K562 (cell line): ENCODE measurements around the gene P3H1. TPM values are rescaled to one million over a fixed set of nuclear protein-coding genes. Genes with fewer than 3 reads are reported as not detected.

Experiments
- ATAC-seq: fragments of 200-7000 bp; cut with Tn5 transposase; 3 replicates; pipeline ENCODE4 v1.9.1; 2020; ENCODE audit warnings: moderate library complexity
- BruUV-seq: library from RNA; stranded (reverse); fragments of 400-500 nt; replicated peaks from 2 replicates; lab custom pipeline; 2021; lab: Mats Ljungman, UMichigan
- CTCF ChIA-PET: fragments of 300-600 bp; formaldehyde crosslinking; extraction: SDS; loops from one replicate; lab custom pipeline; 2021; ENCODE audit warnings: low intra/inter-chr PET ratio; lab: Yijun Ruan, JAX
- POLR2A ChIA-PET: fragments of 300-600, 350-650 bp; sonication (Branson Sonifier 250); formaldehyde crosslinking; extraction: SDS; loops from one replicate; lab custom pipeline; 2021; ENCODE audit warnings: antibody characterized with exemption, inconsistent platforms; lab: Yijun Ruan, JAX
- DNase-seq, 4 experiments: peaks; one replicate each; pipeline versions ENCODE4 v3.0.0 to v3.0.0-alpha.2; 2011 to 2018; ENCODE audit warnings: low spot score in 3 of 4, mixed read lengths in 3 of 4; ENCODE audit errors: extremely low read depth in 1 of 4
- FAIRE-seq: peaks from 2 replicates; lab custom pipeline; 2011; peaks lifted over from hg19 to GRCh38; lab: Jason Lieb, UNC
- H2AFZ ChIP-seq: 2 replicates; pipeline ENCODE4 v1.6.0; 2011; ENCODE audit warnings: low read depth, low read length, control low read depth, inconsistent platforms
- H3K27ac ChIP-seq: fragments of 200-600 bp; 3 replicates; pipeline ENCODE4 v1.8.0; 2011; ENCODE audit warnings: low read depth, mild to moderate bottlenecking, control low read depth, inconsistent platforms, low read length, moderate library complexity, mixed read lengths; ENCODE audit errors: extremely low read depth
- H3K27me3 ChIP-seq, 2 experiments: fragments of 300-600 bp in 1 of 2; 2 replicates in 1 of 2; 3 replicates in 1 of 2; pipeline versions ENCODE4 v1.6.0 to v1.8.0; 2011; ENCODE audit warnings: inconsistent platforms in 2 of 2, low read length in 2 of 2, mild to moderate bottlenecking in 1 of 2, mixed read lengths in 1 of 2, moderate library complexity in 1 of 2; ENCODE audit not compliant: control insufficient read depth in 2 of 2, insufficient read depth in 2 of 2
- H3K36me3 ChIP-seq: fragments of 300-600 bp; 3 replicates; pipeline ENCODE4 v1.8.0; 2011; ENCODE audit warnings: mild to moderate bottlenecking, low read length, inconsistent platforms; ENCODE audit not compliant: control insufficient read depth, insufficient read depth
- H3K4me1 ChIP-seq, 2 experiments: fragments of 200-600 bp in 1 of 2; replicated peaks in 1 of 2; 2 replicates in 1 of 2; 3 replicates in 1 of 2; pipeline versions ENCODE4 v1.5.1 to v1.8.0; 2011; ENCODE audit warnings: inconsistent platforms in 2 of 2, low read length in 2 of 2, mild to moderate bottlenecking in 1 of 2, mixed read lengths in 1 of 2, moderate library complexity in 1 of 2; ENCODE audit not compliant: control insufficient read depth in 2 of 2, insufficient read depth in 2 of 2
- H3K4me2 ChIP-seq: 2 replicates; pipeline ENCODE4 v1.6.1; 2011; ENCODE audit warnings: low read length, control low read depth, inconsistent platforms, mixed read lengths; ENCODE audit not compliant: insufficient read depth
- H3K4me3 ChIP-seq: fragments of 200-600 bp; sonication (generic), shearing (Covaris generic); 2 replicates; pipeline ENCODE4 v1.5.1; 2016; ENCODE audit warnings: control low read depth, inconsistent platforms
- H3K79me2 ChIP-seq: fragments of 200-600 bp; 3 replicates; pipeline ENCODE4 v1.8.0; 2011; ENCODE audit warnings: low read length, inconsistent platforms; ENCODE audit not compliant: control insufficient read depth, insufficient read depth
- H3K9ac ChIP-seq, 2 experiments: 2 replicates each; pipeline versions ENCODE4 v1.6.0 to v1.6.1; 2011; ENCODE audit warnings: low read depth in 2 of 2, low read length in 2 of 2, control low read depth in 1 of 2, inconsistent platforms in 1 of 2, mild to moderate bottlenecking in 1 of 2, mixed read lengths in 1 of 2; ENCODE audit not compliant: insufficient read depth in 1 of 2
- H3K9me1 ChIP-seq: one replicate; pipeline ENCODE4 v1.6.0; 2011; ENCODE audit warnings: inconsistent platforms, mild to moderate bottlenecking, low read length, moderate library complexity; ENCODE audit not compliant: control insufficient read depth, insufficient read depth
- H3K9me3 ChIP-seq: replicated peaks from 2 replicates; pipeline ENCODE4 v1.5.1; 2011; ENCODE audit warnings: low read depth, low read length, inconsistent platforms; ENCODE audit not compliant: control insufficient read depth, insufficient read depth
- H4K20me1 ChIP-seq: replicated peaks from 2 replicates; pipeline ENCODE4 v1.6.1; 2011; ENCODE audit warnings: low read length, inconsistent platforms, mixed read lengths; ENCODE audit not compliant: control insufficient read depth, insufficient read depth
- ETS2 ChIP-seq: IDR thresholded peaks from 2 replicates; pipeline ENCODE4 v1.6.1; 2016; ENCODE audit warnings: borderline replicate concordance, missing genetic modification characterization, mild to moderate bottlenecking, moderate library complexity, missing compliant biosample characterization; ENCODE audit not compliant: poor library complexity, severe bottlenecking
- ETV6 ChIP-seq, 3 experiments: fragments of 150-350 bp in 1 of 3; sonication (generic) in 1 of 3; formaldehyde crosslinking in 1 of 3; IDR thresholded peaks; 2 replicates each; pipeline versions ENCODE4 v1.6.1 to v1.8.0; 2014 to 2022; ENCODE audit warnings: borderline replicate concordance in 2 of 3, low read depth in 2 of 3, antibody characterized with exemption in 1 of 3, low read length in 1 of 3, mild to moderate bottlenecking in 1 of 3, missing genetic modification reagents in 1 of 3
- HNRNPLL ChIP-seq: fragments of 200-400 bp; formaldehyde crosslinking; IDR thresholded peaks from 2 replicates; pipeline ENCODE4 v1.6.1; 2017; ENCODE audit warnings: low read length, low read depth, mild to moderate bottlenecking; ENCODE audit not compliant: poor library complexity, severe bottlenecking
- KDM1A ChIP-seq, 2 experiments: fragments of 450-650 bp; IDR thresholded peaks; 2 replicates each; pipeline ENCODE4 v1.6.1; 2016; ENCODE audit warnings: mild to moderate bottlenecking in 2 of 2
- NUFIP1 ChIP-seq: fragments of 450-650 bp; IDR thresholded peaks from 2 replicates; pipeline ENCODE4 v1.6.1; 2018; ENCODE audit not compliant: partially characterized antibody
- RAD51 ChIP-seq: fragments of 450-650 bp; IDR thresholded peaks from 2 replicates; pipeline ENCODE4 v1.7.1; 2016; ENCODE audit warnings: low read depth, mild to moderate bottlenecking, borderline replicate concordance
- RBM22 ChIP-seq: fragments of 200-400 bp; formaldehyde crosslinking; IDR thresholded peaks from 2 replicates; pipeline ENCODE4 v1.6.1; 2018; ENCODE audit warnings: low read length, low read depth; ENCODE audit not compliant: poor library complexity, severe bottlenecking
- ZNF143 ChIP-seq: sonication (generic); formaldehyde crosslinking; IDR thresholded peaks from 2 replicates; pipeline ENCODE4 v1.9.0; 2022; ENCODE audit warnings: mild to moderate bottlenecking, missing genetic modification reagents
- in situ Hi-C: fragments of 300-500 bp; cut with MboI; formaldehyde crosslinking; loops from 4 replicates; pipeline ENCODE4 v1.15.0; 2018; ENCODE audit warnings: inconsistent platforms, mixed read lengths
- intact Hi-C: fragments of 100-400 bp; cut with micrococcal nuclease; formaldehyde crosslinking; loops from 2 replicates; pipeline ENCODE4 v1.14.2; 2022
- polyA plus RNA-seq, 8 experiments: library from polyadenylated mRNA; depleted of rRNA in 4 of 8; stranded (reverse) in 5 of 8; unstranded in 3 of 8; fragments of >200 nt; fragmentation: Nextera tagmentation in 2 of 8; fragmentation: Illumina TruSeq in 1 of 8; extraction: Ambion mirVana in 2 of 8; extraction: Trizol in 1 of 8; gene quantifications; 2 replicates each; pipeline versions ENCODE4 v1.2.1 to v1.2.3, GENCODE V29; 2011 to 2014; ENCODE audit warnings: inconsistent platforms in 1 of 8, missing spikeins in 1 of 8
- total RNA-seq, 7 experiments: library from RNA; depleted of rRNA in 6 of 7; stranded (reverse); fragments of >200 nt in 6 of 7; fragmentation: Illumina TruSeq in 2 of 7; extraction: Trizol in 2 of 7; gene quantifications; 2 replicates each; pipeline versions ENCODE4 v1.2.1 to v1.2.3, GENCODE V29; 2011 to 2021; ENCODE audit warnings: low replicate concordance in 1 of 7

Gene P3H1
- total and polyA plus RNA-seq, 9 of the 15 experiments (the other 6 are each of a cell fraction or from before 2014, with no cell fraction given), result 1.7 to 81.7 (median 45.7) TPM

DNA sequence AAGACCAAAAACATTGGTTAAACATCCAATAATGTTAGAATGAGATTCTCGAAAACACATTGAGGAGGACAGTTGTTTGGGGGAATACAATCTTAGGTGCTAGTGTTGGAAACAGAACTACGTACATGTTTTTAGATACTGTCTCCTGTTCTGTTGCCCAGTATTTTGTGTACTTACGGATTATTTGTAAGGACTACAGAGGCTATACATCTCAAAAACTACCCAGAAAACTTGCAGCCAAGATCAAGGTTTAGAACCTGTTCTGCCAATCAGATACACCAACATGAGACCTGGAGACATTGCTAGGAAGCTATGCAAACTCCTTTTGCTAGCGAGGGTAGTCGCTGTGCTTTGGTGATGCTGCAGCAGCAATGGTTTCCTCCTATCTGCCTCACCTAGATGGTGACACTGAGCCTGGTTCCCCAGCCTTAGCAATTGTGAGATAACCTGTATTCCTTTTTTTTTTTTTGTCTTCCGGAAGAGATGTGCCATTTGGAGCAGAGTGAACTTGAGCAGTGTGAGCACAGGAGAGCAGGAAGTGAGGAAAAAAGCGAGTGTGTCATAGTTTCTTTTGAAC lies 62.9 kb downstream of the P3H1 start (continued):
- TF ChIP-seq NUFIP1 (no peak), KDM1A (IDR thresholded peaks at IDR 0.05) (no peak), ZNF143 (no peak), RBM22 (peak; percentile 76)

DNA sequence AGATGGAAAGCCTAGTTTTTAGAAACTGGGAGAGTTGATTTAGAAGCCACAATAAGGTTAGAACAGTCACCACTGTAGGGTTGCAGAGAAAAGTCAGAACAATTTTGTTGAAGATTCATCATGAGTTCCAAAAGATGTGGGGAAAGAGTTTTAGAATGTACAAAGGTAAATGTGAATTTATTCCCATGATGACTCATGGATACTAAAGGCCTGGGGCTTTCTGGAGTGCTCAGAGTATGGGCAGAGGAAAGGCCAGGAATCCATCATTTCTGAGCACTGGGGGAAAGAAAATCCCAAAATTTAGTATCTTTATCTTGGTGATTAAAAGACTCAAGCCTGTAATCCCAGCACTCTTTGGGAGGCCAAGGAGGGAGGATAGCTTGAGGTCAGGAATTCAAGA lies 66.8 kb downstream of the P3H1 start:
- in situ Hi-C loops, result no loop called here
- Histone ChIP-seq H3K4me1 (no peaks in the 10 kb centered on the region), H2AFZ (no peak overlapping the region), H3K9me3 (no peaks in the 10 kb centered on the region), H3K9me1 (no peaks in the 10 kb centered on the region), H3K79me2 (peaks cover 67% of the 10 kb centered on the region), H3K9ac (no peak overlapping the region), H4K20me1 (no peaks in the 10 kb centered on the region; the same call in 1 of the 2 replicates), H3K27ac (no peak overlapping the region), H3K27me3 (no peaks in the 10 kb centered on the region), H3K4me3 (no peak overlapping the region), H3K36me3 (peaks cover 100% of the 10 kb centered on the region), H3K4me2 (no peak overlapping the region)
- DNase-seq, result no peak
- intact Hi-C loops, result no loop called here
- ATAC-seq, result no peak
- ChIA-PET POLR2A (interaction anchor here (0.9 to 2.0 kb wide), 4 partner anchors 9 to 36 kb away, joined by 3 to 7 read pairs (median 4); no protein-coding TSS in a partner anchor), CTCF (no interaction called here)
- TF ChIP-seq HNRNPLL, result no peak
- TF ChIP-seq ETS2 (tag), result no peak
- TF ChIP-seq RAD51, result no peak
- TF ChIP-seq ETV6 (IDR thresholded peaks at IDR 0.05; ENCODE audit: borderline replicate concordance in 1 of 2, low read depth in 2 of 2, low read length in 1 of 2), result no peak
- TF ChIP-seq ETV6 (CRISPR knock-in tag; IDR thresholded peaks at IDR 0.05; ENCODE audit: borderline replicate concordance), result no peak
- BruUV-seq, result no TSS peak
- no peak for FAIRE-seq
